ENCODE data around the gene PEBP1.
A peak's percentile ranks its signal among the peaks of the same experiment; 100 is the strongest.

The PEBP1 gene

DNA sequence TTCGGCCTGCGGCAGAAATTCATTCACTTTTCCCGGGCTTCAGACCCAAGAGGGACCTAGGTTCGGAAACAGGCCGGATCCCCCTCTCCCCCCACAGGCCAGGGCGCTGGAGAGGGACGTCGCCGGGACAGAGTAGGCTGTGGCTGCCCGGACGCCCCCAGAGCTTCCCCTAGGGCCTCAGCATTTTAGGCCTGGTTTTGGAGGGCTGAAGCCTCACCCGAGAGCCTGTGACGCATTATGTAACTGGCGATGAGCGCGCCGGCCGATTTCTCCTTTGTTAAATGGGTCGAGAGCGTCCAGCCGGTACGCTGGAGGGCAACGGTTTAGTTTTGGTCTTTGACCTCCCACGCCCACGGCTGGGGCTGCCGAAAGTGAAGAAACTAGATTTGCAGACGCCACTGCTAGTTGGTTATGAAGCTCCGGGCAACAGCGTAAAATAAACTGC is 657 bp downstream of the PEBP1 start:
- DNase-seq (ENCODE audit: low read depth) = peak; percentile 23

DNA sequence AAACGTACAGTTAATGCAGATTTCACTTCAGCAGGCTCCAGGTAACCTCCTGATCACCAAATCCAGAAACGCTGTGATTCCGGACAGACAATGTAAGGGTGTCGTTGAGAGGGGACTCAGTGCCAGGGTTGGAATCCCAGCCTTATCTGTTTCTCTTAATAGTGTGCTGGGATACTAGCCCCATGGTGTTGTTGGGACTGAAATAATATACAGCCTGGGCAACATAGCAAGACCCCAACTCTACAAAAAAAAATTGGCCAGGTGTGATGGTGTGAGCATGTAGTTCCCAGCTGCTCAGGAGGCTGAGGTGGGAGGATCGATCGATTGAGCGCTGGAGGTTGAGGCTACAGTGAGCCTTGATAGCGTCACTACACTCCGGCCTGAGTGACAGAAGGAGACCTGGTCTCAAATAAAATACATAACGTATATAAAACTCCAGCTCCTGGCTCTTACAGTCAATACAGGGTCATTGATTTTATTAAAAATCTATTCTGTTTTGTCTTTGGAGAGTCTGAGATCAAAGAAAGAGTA is 1.3 kb downstream of the PEBP1 start:
- DNase-seq (ENCODE audit: low read depth) = no peak

DNA sequence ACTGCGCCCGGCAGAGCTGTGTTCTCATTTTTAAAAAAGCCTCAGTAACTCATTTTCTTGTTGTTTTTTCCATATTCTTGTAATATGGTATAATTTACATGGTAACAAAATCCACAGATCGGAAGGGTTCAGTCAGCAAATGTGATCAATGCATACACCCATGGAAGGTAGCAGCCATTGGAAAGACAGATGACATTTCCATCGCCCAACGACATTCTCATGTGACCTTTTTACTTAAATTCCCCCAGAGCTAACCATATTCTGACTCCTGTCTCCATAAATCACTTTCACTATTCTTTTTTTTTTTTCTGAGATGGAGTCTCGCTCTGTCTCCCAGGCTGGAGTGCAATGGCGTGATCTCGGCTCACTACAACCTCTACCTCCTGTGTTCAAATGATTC is 4.9 kb downstream of the PEBP1 start:
- DNase-seq (ENCODE audit: low read depth) = no peak

DNA sequence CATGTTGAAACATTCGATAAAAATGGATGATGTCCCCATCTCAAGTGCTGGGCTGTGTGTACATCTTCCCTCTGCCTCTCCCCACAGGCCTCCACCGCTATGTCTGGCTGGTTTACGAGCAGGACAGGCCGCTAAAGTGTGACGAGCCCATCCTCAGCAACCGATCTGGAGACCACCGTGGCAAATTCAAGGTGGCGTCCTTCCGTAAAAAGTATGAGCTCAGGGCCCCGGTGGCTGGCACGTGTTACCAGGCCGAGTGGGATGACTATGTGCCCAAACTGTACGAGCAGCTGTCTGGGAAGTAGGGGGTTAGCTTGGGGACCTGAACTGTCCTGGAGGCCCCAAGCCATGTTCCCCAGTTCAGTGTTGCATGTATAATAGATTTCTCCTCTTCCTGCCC is 8.6 kb downstream of the PEBP1 start:
- DNase-seq (ENCODE audit: low read depth) = no peak

DNA sequence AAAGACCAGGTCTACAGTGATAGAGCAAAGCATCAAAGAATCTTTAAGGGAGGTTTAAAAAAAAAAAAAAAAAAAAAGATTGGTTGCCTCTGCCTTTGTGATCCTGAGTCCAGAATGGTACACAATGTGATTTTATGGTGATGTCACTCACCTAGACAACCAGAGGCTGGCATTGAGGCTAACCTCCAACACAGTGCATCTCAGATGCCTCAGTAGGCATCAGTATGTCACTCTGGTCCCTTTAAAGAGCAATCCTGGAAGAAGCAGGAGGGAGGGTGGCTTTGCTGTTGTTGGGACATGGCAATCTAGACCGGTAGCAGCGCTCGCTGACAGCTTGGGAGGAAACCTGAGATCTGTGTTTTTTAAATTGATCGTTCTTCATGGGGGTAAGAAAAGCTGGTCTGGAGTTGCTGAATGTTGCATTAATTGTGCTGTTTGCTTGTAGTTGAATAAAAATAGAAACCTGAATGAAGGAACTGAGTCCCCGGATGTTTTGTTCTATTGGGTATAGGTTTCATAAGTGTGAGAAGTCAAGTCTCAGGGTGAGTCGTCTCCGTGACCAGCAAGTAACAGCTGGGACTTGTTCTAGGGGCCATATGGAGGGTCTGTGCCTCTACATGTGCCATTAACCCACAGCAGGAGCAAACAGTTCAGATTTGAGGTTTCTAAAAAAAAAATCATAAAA is 9.3 kb downstream of the PEBP1 start:
- no peak for DNase-seq (ENCODE audit: low read depth)

DNA sequence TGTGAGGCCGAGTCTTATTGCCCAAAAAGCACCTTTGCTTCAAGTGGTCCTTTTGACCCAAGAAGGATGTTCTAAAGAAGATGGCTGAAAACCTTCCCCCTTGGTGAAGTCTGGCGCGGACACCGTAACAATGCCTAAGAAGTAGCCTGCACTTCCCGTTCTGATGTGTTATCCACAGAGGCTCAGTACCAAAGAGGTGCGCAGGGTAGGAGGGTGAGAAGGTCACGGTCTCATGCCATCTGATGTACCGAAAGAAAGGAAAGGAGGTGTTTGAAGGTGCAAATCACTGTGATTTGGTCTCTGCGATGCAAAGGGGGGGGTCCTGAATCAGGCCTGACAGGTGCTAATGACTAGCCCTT is 9.9 kb downstream of the PEBP1 start:
- no peak for DNase-seq (ENCODE audit: low read depth)

DNA sequence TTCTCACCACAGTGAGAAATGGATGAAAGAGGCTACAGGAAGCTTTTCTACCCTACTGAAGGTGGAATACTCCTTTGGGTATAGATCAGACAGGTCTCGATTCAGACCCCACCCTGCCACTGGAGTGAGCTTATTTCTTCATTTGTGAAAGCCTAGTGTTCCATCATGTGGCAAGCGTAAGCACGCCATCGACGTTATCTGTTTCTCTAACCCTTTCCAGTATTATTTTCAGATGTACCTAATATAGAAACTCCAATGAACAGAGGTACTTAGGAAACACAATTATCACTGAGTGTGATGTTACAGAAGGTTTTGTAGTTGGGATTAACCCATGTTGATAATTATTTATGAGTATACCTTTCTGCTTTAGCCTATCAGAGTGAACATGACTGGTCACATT is 12.4 kb downstream of the PEBP1 start:
- DNase-seq (ENCODE audit: low read depth) = no peak

DNA sequence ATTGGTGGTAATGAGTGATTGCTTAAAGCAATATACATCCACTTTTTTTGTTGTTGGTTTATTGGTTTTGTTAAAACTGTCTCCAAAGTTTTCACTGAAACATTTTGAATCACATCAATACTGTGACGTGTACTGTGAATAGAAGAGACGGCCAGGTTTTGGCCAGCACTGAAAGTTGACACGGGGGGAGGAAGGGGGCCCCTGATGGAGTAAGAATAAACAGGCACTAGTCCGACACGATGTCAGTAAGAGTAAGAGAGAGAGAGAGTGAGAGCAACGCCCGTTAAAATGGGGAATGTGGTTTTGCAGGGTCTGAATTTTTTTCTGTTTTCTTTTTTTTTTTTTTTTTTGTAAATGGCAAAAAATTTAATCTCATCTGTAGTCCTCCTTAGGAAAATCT is 14.7 kb downstream of the PEBP1 start:
- no peak for DNase-seq (ENCODE audit: low read depth)

DNA sequence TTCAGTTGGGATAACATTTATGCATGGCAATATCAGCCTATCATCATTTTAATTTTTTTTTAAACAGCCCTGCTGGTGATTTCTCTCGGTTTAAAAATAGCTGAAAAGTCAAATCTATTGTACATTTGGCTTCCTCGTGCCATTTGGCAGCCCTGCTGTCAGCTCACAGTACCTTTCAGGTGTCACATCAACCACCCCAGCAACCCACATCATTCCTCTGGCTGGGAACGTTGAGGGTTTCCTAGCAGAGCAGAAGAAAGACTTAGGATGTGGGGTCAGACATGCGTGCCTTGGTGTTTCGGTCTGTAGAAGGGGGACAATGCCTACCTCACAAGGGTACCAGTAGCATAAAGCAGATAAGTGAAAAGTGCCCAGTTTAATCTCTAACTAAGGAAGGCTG is 15.8 kb downstream of the PEBP1 start:
- DNase-seq (ENCODE audit: low read depth) = no peak

DNA sequence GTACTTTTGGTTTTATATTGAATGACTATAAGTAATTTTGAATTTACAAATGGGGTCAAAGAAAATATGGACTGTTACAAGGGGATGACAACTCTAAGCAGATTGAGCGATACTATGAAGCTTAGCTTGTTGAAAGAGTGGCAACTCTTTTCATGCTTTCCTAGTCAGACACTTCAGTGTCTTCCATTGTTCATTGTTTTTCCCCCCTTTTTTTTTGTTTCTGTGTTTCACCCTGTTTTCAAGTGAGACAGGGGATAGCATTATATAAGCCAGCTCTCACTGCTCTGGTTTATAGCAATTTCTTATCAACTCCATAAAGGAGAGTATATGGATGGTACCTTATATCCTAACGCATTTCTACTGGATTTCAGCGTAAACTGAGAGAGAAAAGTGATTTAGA is 24.6 kb downstream of the PEBP1 start:
- DNase-seq (ENCODE audit: low read depth) = no peak

DNA sequence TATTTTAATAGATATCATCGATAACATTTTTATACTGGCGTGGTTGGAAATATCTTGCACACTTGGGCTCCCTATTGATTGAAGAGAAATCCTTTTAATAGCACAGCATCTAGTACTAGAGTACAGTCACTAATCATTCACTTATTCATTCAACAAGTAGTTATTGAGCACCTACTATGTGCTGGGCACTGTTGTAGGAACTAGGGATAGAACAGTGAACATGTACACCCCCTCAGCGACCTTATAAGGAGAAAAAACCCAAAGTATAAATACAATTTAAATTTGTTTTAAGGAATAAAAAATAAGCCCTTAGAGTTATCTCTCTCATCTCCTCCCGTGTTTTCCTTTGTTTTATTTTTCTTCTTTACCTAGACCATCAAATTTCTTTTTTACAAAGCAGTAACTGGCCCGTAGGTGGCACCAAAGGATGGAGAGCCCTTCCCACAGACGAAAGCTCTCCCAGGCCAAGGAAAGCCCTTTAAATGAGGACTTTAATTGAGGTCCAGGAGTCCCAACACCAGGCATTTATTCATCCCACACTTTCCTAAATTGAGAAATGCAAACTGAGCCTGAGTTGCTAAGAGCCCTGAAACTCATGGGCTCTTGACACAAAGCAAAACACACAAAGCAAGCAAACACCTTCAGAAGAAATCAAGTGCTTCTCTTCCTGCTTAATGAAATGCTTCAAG is 29.0 kb downstream of the PEBP1 start:
- DNase-seq (ENCODE audit: low read depth) = no peak

DNA sequence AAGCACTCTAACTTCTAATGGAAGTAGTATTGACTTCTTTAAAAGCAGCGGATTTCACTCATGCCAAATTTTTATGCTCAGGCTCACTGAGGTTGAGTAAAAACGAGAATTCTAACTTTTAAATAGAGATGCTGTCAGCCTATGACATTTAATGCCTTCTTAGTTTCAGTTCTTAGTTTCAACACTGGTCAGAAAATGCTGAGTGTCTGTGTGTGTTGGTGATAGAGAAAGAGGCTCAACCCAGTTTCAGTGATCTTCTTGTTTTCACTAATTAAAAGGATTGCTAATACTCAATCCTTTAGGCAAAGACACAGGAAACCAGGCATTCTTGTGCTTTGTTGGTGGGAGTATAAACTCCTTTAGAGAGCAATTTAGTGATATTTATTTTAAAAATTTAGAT is 31.0 kb downstream of the PEBP1 start:
- no peak for DNase-seq (ENCODE audit: low read depth)

DNA sequence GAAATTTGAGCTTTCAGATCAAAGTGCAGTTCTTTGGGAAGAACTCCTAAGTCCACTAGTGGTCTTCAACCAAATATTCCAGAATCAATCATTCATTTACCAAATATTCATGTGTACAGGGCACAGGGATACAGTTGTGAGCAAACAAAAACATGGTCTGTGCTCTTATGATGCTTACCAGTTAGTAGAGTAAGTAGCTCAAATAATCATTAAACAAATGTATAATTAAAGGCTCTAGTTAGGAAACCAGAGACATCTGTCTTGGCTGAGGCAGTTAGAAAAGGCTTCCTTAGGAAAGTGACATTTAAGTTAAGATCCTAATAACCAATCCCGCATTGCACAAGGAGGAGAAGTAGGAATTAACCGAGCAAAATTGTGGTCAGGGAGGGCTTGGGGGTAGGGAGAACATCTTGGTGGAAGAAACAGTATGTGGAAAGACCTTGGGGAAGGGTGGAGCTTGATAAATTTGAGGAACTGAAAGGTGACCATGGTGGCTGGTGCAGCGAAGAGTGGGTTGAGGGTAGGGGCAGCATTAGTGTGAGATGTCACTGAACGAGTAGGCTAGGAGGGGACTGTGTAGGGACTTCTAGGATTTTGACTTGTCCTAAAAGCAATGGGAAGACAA is 40.0 kb downstream of the PEBP1 start:
- DNase-seq (ENCODE audit: low read depth) = no peak

DNA sequence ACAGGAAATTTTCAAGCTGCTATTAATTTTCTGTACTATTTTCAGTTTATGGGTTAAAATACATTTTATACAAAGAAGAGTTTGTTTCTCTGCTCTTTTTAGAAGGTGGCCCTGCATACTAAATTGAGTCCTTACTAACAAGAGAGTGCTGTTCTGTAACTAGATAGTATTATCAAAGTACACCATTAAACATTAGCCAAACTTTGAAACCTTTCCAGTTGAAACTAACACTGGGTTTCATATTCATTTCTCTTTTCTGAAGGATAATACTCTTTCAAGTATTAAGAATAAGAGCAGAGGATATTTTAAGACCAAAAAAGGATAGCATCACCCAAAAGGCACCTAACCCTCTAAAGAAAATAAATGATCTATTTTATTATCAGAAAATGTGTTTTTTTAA is 47.2 kb downstream of the PEBP1 start:
- DNase-seq (ENCODE audit: low read depth) = no peak

DNA sequence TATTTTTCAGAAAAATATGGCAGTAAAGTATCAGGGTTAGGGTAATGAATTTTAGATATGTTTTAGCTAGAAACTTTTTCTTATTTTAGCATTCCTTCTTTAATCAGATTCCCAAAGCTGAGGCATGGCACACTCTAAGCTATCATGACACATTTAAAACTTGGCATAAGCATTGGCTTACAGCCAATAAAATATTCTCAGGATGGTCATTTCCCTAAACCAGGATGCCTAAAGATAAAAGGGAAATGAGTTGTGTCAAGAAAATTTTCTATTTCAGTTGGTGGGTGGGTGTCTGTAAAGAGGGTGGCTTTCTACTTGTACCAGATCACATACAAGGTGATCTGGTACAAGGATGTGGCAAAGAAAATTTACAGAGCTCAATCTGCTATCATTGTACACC is 47.8 kb downstream of the PEBP1 start:
- no peak for DNase-seq (ENCODE audit: low read depth)

DNA sequence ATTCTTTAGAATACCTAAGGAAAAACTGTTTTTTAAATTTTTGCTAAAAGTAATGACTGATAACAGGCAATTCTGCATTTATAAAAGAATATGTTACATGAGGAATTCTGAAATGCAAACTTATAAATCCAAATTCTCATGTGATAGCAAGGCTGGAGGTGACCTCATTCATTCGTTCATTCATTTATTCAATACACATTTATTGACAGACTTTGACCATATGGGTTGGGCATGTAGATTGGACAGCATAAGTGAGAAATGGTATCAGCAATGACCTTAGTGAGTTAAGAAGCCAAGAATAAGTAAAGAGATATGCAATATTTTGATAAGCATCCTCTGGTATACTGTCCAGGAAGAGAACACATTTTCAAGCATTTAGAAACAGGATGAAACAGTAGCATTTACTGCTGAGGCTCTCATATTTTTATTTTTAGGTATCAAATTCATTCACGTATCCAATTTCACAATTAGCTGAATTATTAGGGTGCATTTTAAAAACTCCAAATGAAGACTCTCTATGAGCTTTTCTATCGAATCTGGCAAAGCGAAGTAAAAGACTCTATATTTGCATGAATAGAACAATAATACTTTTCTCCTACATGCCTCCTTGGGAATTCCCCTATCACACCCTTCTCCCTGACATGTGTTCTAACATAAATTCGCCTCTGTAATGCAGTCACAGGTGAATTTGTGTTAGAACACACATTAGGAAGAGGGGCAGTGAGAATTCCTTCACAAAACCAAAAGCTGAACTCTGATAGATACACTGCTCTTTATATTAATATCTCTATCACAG is 49.9 kb downstream of the PEBP1 start:
- no peak for DNase-seq (ENCODE audit: low read depth)

DNA sequence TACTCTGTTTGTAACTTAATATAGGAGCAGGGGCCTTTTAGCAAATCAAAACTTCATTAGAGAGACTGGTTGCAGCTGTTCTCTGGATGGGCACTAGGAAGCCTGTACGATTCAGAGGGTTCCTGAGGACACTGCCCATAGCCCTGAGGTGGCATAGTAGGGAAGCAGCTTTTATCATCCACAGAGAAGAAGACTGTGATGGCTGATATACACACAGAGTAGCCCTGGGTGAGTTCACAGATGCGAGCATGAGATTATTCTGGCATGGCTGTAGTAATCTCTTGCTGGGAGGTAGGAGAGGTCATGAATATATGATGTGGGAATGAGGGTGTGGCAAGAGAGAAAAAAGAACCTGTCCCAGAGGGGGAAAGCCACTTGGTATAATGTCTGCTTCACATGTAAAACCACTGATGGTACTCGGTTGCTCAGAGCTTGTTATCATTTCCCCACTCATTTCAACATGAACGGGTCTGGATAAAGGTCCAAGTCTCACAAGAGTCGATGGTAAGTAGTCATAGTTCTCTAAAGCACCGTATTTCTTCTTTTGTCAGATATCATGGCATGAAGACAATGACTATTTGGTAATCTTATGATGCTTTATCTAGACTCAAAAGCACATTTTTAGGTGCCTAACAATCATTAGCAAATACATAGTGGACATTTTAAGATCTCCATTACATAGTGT is 52.0 kb downstream of the PEBP1 start:
- DNase-seq (ENCODE audit: low read depth) = no peak

DNA sequence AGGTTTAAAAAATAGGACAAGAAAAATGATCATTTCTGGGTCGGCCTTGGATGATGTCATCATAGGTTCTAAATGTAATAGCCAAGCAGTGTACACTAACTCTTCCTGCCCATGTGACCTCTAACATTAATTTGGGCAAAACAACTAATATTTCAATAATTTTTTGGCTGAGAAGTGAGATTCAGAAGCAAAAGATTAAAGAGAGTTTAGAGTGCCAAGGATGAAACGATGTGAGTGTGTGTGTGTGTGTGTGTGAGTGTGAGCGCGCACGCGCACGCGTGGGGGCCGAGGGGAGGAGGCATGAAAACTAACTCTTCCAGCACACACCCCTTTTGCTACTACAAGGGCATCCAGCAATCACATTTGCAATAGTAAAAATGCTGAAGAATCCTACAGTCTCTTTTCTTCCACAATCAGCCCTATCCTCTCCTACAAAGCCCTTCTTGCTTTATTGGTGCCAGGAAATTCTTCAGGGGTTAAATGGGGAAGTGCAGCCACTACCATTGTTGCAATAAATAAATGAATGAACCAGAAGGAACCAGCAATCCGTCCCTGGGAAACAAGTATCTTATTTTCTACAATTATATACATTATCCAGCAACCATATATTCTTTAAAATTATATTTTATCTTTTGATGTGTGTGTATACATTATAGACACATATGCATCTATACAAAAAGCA is 52.9 kb downstream of the PEBP1 start:
- DNase-seq (ENCODE audit: low read depth) = no peak

DNA sequence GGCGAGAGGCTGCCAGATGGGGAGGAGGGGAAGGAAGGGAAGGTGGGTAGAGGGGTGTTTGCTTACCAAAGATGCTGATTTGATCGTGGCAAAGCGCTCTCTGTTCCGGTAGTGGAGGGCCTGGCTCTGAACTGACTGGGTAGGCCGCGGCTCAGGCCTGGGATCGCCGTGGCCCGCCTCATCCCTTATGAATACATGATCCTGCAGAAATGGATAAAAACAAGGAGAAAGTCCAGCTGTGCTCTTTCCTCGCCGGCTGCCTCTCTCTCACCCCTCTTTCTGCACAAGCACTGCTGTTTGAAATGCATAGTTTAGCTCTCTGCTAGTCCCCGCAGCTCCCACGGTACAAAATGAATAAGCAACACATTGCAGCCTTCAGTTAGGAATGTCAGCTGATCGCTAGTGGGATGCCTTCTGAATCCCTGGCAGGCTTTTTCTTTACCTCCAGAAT is 53.8 kb downstream of the PEBP1 start:
- no peak for DNase-seq (ENCODE audit: low read depth)

DNA sequence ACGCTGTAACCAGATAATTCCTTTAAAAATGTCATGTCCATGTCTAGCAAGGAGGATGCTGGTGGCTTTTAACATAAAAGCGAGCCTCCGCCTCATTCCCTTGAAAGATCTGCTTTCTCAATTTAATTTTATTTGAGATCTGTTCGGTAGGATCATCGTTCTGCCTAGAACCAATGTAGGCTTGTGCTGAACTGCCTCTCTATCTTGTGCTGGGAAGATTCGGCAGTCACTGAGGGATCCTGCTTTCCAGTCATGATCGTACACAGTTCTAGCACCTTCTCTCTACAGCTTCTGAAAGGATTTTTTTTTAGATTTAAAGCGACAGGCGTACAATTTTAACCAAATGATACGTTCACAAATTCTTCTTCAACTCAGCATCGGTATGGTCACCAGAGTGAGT is 54.3 kb downstream of the PEBP1 start:
- DNase-seq (ENCODE audit: low read depth) = no peak

DNA sequence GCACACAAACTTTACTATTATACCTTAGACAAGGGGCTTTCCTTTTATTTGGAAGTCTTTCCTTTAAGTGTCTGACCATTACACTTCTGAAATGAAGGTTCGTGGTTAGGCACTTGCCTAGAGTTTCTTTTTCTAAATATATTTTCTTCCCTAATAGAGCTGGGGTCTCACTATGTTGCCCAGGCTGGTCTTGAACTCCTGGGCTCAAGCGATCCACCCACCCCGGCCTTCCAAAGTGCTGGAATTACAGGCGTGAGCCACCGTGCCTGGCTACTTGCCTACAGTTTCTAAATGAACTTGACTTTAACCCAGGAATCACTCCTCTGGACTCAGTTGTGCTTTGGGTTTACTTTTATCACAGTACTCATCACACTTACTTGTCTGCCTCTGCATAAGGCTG is 57.6 kb downstream of the PEBP1 start:
- no peak for DNase-seq (ENCODE audit: low read depth)

Data from stimulated activated CD8-positive, alpha-beta memory T cell treated with anti-CD3 and anti-CD28 coated beads, Interleukin-4, amount 100 ng/mL, for 24 hours (primary cell).